Measurements from ENCODE around the gene TP53INP2. TPM values are rescaled to one million over a fixed set of nuclear protein-coding genes. Genes with fewer than 3 reads are reported as not detected.

TP53INP2 gene
- polyA plus RNA-seq, 3 donors, result 0.46 to 20.6 (median 0.66) TPM

- Mint-ChIP-seq H3K9me3 (no peaks in the 10 kb centered on the region), H3K4me3 (no peak overlapping the region), H3K27me3 (ENCODE audit: low read depth in 3 of 3) (peaks cover 5 to 8% (median 8%) of the 10 kb centered on the region in 3 donors), H3K36me3 (peaks cover 64 to 68% of the 10 kb centered on the region in 2 donors), H3K27ac (no peak overlapping the region), H3K4me1 (peaks cover 5% of the 10 kb centered on the region)
- H3K4me1 ChIP-seq (ENCODE audit: control insufficient read depth in 1 of 2, insufficient read depth in 2 of 2, low read length in 2 of 2), result peaks cover 4 to 5% of the 10 kb centered on the region in 2 donors
- intact Hi-C loops (cut with micrococcal nuclease), result no loop called here
- peaks cover 4% of the 10 kb centered on the region in 2 donors for H3K27me3 ChIP-seq (ENCODE audit: control insufficient read depth in 2 of 2, insufficient read depth in 2 of 2, low read length in 2 of 2)
- no peak for DNase-seq
- no peak for TF ChIP-seq CTCF (IDR thresholded peaks at IDR 0.05)
- H3K36me3 ChIP-seq (replicated peaks in 1 of 2; ENCODE audit: control insufficient read depth in 1 of 2, insufficient read depth in 2 of 2, low read length in 2 of 2), result peaks cover 33 to 75% of the 10 kb centered on the region in 2 donors
- no peaks in the 10 kb centered on the region for H3K79me2 ChIP-seq (ENCODE audit: insufficient read depth, low read length)
- no peak overlapping the region for H2AFZ ChIP-seq (ENCODE audit: insufficient read depth, low read depth, low read length, poor library complexity, severe bottlenecking)
- H3K4me2 ChIP-seq (replicated peaks; ENCODE audit: extremely low read depth, low read length, poor library complexity, severe bottlenecking), result no peak overlapping the region
- no peak overlapping the region for H3K4me3 ChIP-seq (replicated peaks in 1 of 3; ENCODE audit: low read depth in 2 of 3, low read length in 3 of 3)
- H3K9ac ChIP-seq (ENCODE audit: insufficient read depth, low read length, poor library complexity, severe bottlenecking), result no peak overlapping the region
- WGBS (ENCODE audit: insufficient coverage), result 100% methylated on average over 2 of the region's 4 CpGs
- H3K27ac ChIP-seq (ENCODE audit: low read depth in 1 of 2, low read length in 2 of 2), result no peak overlapping the region
- H4K20me1 ChIP-seq (ENCODE audit: insufficient read depth, low read length), result peaks cover 2% of the 10 kb centered on the region
- no peaks in the 10 kb centered on the region for H3K9me3 ChIP-seq (replicated peaks in 1 of 2; ENCODE audit: control insufficient read depth in 1 of 2, insufficient read depth in 1 of 2, low read length in 2 of 2)
Observed at GRCh38 chr20:34715384-34715783, 11.2 kb downstream of the TP53INP2 start.

- Histone ChIP-seq H3K27ac (ENCODE audit: low read depth in 1 of 2, low read length in 2 of 2) (no peak overlapping the region), H3K4me2 (replicated peaks; ENCODE audit: extremely low read depth, low read length, poor library complexity, severe bottlenecking) (no peak overlapping the region), H3K36me3 (replicated peaks in 1 of 2; ENCODE audit: control insufficient read depth in 1 of 2, insufficient read depth in 2 of 2, low read length in 2 of 2) (peaks cover 46 to 89% of the 10 kb centered on the region in 2 donors), H3K27me3 (ENCODE audit: control insufficient read depth in 2 of 2, insufficient read depth in 2 of 2, low read length in 2 of 2) (no peaks in the 10 kb centered on the region), H3K4me3 (replicated peaks in 1 of 3; ENCODE audit: low read depth in 2 of 3, low read length in 3 of 3) (no peak overlapping the region), H4K20me1 (ENCODE audit: insufficient read depth, low read length) (no peaks in the 10 kb centered on the region), H3K79me2 (ENCODE audit: insufficient read depth, low read length) (no peaks in the 10 kb centered on the region), H3K4me1 (ENCODE audit: control insufficient read depth in 1 of 2, insufficient read depth in 2 of 2, low read length in 2 of 2) (no peaks in the 10 kb centered on the region), H3K9ac (ENCODE audit: insufficient read depth, low read length, poor library complexity, severe bottlenecking) (no peak overlapping the region), H2AFZ (ENCODE audit: insufficient read depth, low read depth, low read length, poor library complexity, severe bottlenecking) (no peak overlapping the region), H3K9me3 (replicated peaks in 1 of 2; ENCODE audit: control insufficient read depth in 1 of 2, insufficient read depth in 1 of 2, low read length in 2 of 2) (no peaks in the 10 kb centered on the region)
- TF ChIP-seq CTCF (IDR thresholded peaks at IDR 0.05), result no peak
- intact Hi-C loops (cut with micrococcal nuclease), result no loop called here
- Mint-ChIP-seq H3K4me3 (no peak overlapping the region), H3K36me3 (peaks cover 70 to 82% of the 10 kb centered on the region in 2 donors), H3K27me3 (ENCODE audit: low read depth in 3 of 3) (no peaks in the 10 kb centered on the region), H3K4me1 (no peaks in the 10 kb centered on the region), H3K27ac (no peak overlapping the region), H3K9me3 (no peaks in the 10 kb centered on the region)
- no peak for DNase-seq
- 100% methylated on average over 1 of the region's 2 CpGs for WGBS (ENCODE audit: insufficient coverage)
Observed at GRCh38 chr20:34716921-34717229, 12.7 kb downstream of the TP53INP2 start.

Data from CD14-positive monocyte (primary cell).